Muscle of back (tissue), 10 donors: ENCODE data around the gene ADCY7. TPM values are rescaled to one million over a fixed set of nuclear protein-coding genes. Genes with fewer than 3 reads are reported as not detected.

Experiments
- polyA plus RNA-seq, 10 donors: library from polyadenylated mRNA; unstranded; fragments of 120-200 nt; gene quantifications; one replicate each; pipeline ENCODE4 v1.2.1, GENCODE V29; 2013; ENCODE audit not compliant: insufficient read length in 10 of 10

ADCY7 gene
- polyA plus RNA-seq, 10 donors: 4.6 to 10.6 (median 8.9) TPM

Other genes starting within 250 kb of the ADCY7 start
- 10 to 100 TPM; 14.6 to 27.3 (median 21.0) TPM for gene CNEP1R1, start 241.3 kb upstream of the ADCY7 start, polyA plus RNA-seq
- 10 to 100 TPM; 13.8 to 19.0 (median 16.2) TPM for gene HEATR3, start 200.6 kb upstream of the ADCY7 start, polyA plus RNA-seq
- 1 to 10 TPM; 5.0 to 8.8 (median 7.0) TPM for gene TENT4B, start 113.2 kb upstream of the ADCY7 start, polyA plus RNA-seq
- gene BRD7, start 102.4 kb downstream of the ADCY7 start, polyA plus RNA-seq: 10 to 100 TPM; 61.1 to 80.4 (median 68.5) TPM